HCT116 (cell line): Measurements from ENCODE around the gene TRIM56. TPM values are rescaled to one million over a fixed set of nuclear protein-coding genes. Genes with fewer than 3 reads are reported as not detected.

Source experiments
- ATAC-seq: fragments of 200-7000 bp; cut with Tn5 transposase; 2 replicates; pipeline ENCODE4 v1.9.1; 2020; ENCODE audit warnings: mild to moderate bottlenecking, moderate library complexity
- BruUV-seq: library from RNA; stranded (reverse); fragments of 400-500 nt; replicated peaks from 2 replicates; lab custom pipeline; 2021; lab: Mats Ljungman, UMichigan
- CTCF ChIA-PET: fragments of 300-600 bp; sonication (Branson Sonifier 250); formaldehyde crosslinking; loops from one replicate; lab custom pipeline; 2021; ENCODE audit warnings: antibody characterized with exemption; lab: Charles Lee
- POLR2A ChIA-PET: fragments of 300-600, 350-600 bp; sonication (Branson Sonifier 250); formaldehyde crosslinking; loops from one replicate; lab custom pipeline; 2021; ENCODE audit warnings: antibody characterized with exemption; lab: Charles Lee
- RAD21 ChIA-PET, 2 experiments: fragments of 300-600 bp; sonication (Branson Sonifier 250); formaldehyde crosslinking; loops; one replicate each; lab custom pipeline; 2023; ENCODE audit warnings: low total read pairs in 2 of 2; ENCODE audit not compliant: uncharacterized antibody in 2 of 2, unreplicated experiment in 2 of 2, low non-redundant PET in 1 of 2; lab: Charles Lee
- DNase-seq: peaks from one replicate; pipeline ENCODE4 v3.0.0-alpha.2; 2010; ENCODE audit warnings: low read depth, low spot score
- H2AFZ ChIP-seq: fragments of 200-600 bp; shearing (Covaris generic), sonication (generic); 2 replicates; pipeline ENCODE4 v1.6.1; 2017; ENCODE audit warnings: low read depth, mixed run types, mixed read lengths, antibody characterized with exemption, low read length; ENCODE audit not compliant: poor library complexity, severe bottlenecking
- H3K27ac ChIP-seq: 2 replicates; pipeline ENCODE4 v1.5.1; 2012; ENCODE audit warnings: low read depth, low read length
- H3K27me3 ChIP-seq: fragments of 200-600 bp; sonication (generic); 2 replicates; pipeline ENCODE4 v1.6.1; 2016; ENCODE audit warnings: mixed run types, low read length, mixed read lengths; ENCODE audit not compliant: insufficient read depth
- H3K36me3 ChIP-seq, 2 experiments: fragments of 200-500 bp in 1 of 2; fragments of 200-600 bp in 1 of 2; sonication (Bioruptor generic) in 1 of 2; sonication (generic) in 1 of 2; 2 replicates each; pipeline versions ENCODE4 v1.5.1 to v1.6.1; 2014 to 2016; ENCODE audit warnings: low read length in 2 of 2, inconsistent platforms in 1 of 2, mixed read lengths in 1 of 2, mixed run types in 1 of 2; ENCODE audit not compliant: insufficient read depth in 2 of 2, control insufficient read depth in 1 of 2
- H3K4me1 ChIP-seq, 2 experiments: fragments of 200-600 bp in 1 of 2; sonication (generic) in 1 of 2; 2 replicates each; pipeline versions ENCODE4 v1.5.1 to v1.6.1; 2012 to 2017; ENCODE audit warnings: low read length in 2 of 2, inconsistent platforms in 1 of 2, mild to moderate bottlenecking in 1 of 2, mixed read lengths in 1 of 2, mixed run types in 1 of 2, moderate library complexity in 1 of 2; ENCODE audit not compliant: insufficient read depth in 2 of 2, control insufficient read depth in 1 of 2
- H3K4me2 ChIP-seq: fragments of 200-600 bp; sonication (generic); 2 replicates; pipeline ENCODE4 v1.6.1; 2017; ENCODE audit warnings: mixed run types, low read length, mixed read lengths
- H3K4me3 ChIP-seq, 2 experiments: fragments of 200-600 bp in 1 of 2; sonication (generic) in 1 of 2; replicated peaks in 1 of 2; 2 replicates each; pipeline ENCODE4 v1.5.1; 2011 to 2016; ENCODE audit warnings: low read length in 2 of 2, control low read depth in 1 of 2, low read depth in 1 of 2, mild to moderate bottlenecking in 1 of 2, mixed read lengths in 1 of 2, mixed run types in 1 of 2
- H3K79me2 ChIP-seq: fragments of 200-600 bp; sonication (generic); 2 replicates; pipeline ENCODE4 v1.6.1; 2017; ENCODE audit warnings: mild to moderate bottlenecking, mixed run types, low read length, moderate library complexity, mixed read lengths; ENCODE audit not compliant: insufficient read depth
- H3K9ac ChIP-seq: fragments of 200-600 bp; sonication (generic); 2 replicates; pipeline ENCODE4 v1.6.1; 2016; ENCODE audit warnings: low read length, mixed read lengths
- H3K9me2 ChIP-seq: fragments of 200-600 bp; sonication (generic), shearing (Covaris generic); 2 replicates; pipeline ENCODE4 v1.6.1; 2017; ENCODE audit warnings: mixed run types, mild to moderate bottlenecking, moderate library complexity; ENCODE audit not compliant: insufficient read depth
- H3K9me3 ChIP-seq, 2 experiments: fragments of 200-500 bp in 1 of 2; fragments of 200-600 bp in 1 of 2; sonication (Bioruptor generic) in 1 of 2; sonication (generic) in 1 of 2; 2 replicates each; pipeline ENCODE4 v1.6.1; 2014 to 2017; ENCODE audit warnings: low read length in 2 of 2, mixed read lengths in 2 of 2, inconsistent platforms in 1 of 2, low read depth in 1 of 2, mild to moderate bottlenecking in 1 of 2, mixed run types in 1 of 2, moderate library complexity in 1 of 2; ENCODE audit not compliant: control insufficient read depth in 1 of 2, insufficient read depth in 1 of 2
- H4K20me1 ChIP-seq: fragments of 200-600 bp; sonication (generic), shearing (Covaris generic); 2 replicates; pipeline ENCODE4 v1.6.1; 2017; ENCODE audit warnings: mixed run types, mild to moderate bottlenecking, moderate library complexity; ENCODE audit not compliant: insufficient read depth
- EGR1 ChIP-seq: IDR thresholded peaks from 2 replicates; pipeline ENCODE4 v1.6.1; 2012; ENCODE audit warnings: low read depth
- ELF1 ChIP-seq: IDR thresholded peaks from 2 replicates; pipeline ENCODE4 v1.6.1; 2012; ENCODE audit warnings: low read depth, borderline replicate concordance
- SP1 ChIP-seq: IDR thresholded peaks from 2 replicates; pipeline ENCODE4 v1.6.1; 2012; ENCODE audit warnings: low read depth
- SRF ChIP-seq: IDR thresholded peaks from 2 replicates; pipeline ENCODE4 v1.6.1; 2012; ENCODE audit warnings: low read depth
- YY1 ChIP-seq: IDR thresholded peaks from 2 replicates; pipeline ENCODE4 v1.6.1; 2011; ENCODE audit warnings: low read length, low read depth, moderate library complexity, mild to moderate bottlenecking; ENCODE audit not compliant: insufficient replicate concordance; ENCODE audit errors: extremely low read depth
- ZNF274 ChIP-seq: fragments of 200-500 bp; sonication (Bioruptor generic); IDR thresholded peaks from 2 replicates; pipeline ENCODE4 v1.6.1; 2014; ENCODE audit warnings: mild to moderate bottlenecking, low read depth, low read length, inconsistent platforms
- intact Hi-C: fragments of 100-400 bp; cut with micrococcal nuclease; formaldehyde crosslinking; loops from 2 replicates; pipeline ENCODE4 v1.10.0; 2022
- total RNA-seq: library from RNA; stranded (reverse); gene quantifications from one replicate; pipeline ENCODE4 v1.2.1, GENCODE V29; 2021; ENCODE audit not compliant: unreplicated experiment
- TF ChIP-seq, protein P1 (sequence below): IDR thresholded peaks from 2 replicates; pipeline ENCODE4 v1.6.1; 2012
- TF ChIP-seq, protein P2 (sequence below), 3 experiments: fragments of 200-600 bp in 1 of 3; sonication (generic) in 1 of 3; IDR thresholded peaks in 2 of 3; conservative IDR thresholded peaks in 1 of 3; 2 replicates each; pipeline ENCODE4 v1.5.1; 2012 to 2017; ENCODE audit warnings: low read depth in 2 of 3, low read length in 2 of 3, antibody characterized with exemption in 1 of 3, borderline replicate concordance in 1 of 3, control low read depth in 1 of 3, mild to moderate bottlenecking in 1 of 3, mixed read lengths in 1 of 3, mixed run types in 1 of 3, moderate library complexity in 1 of 3; ENCODE audit not compliant: insufficient read depth in 1 of 3

TRIM56 gene
- total RNA-seq, 1 experiment from 2014 or later = 25.9 TPM

GRCh38 chr7:101088069-101088425 lies 2.8 kb downstream of the TRIM56 start:
- no peak for ATAC-seq
- no TSS peak for BruUV-seq
- CTCF ChIA-PET = no interaction called here

More at GRCh38 chr7:101088069-101088425, 2.8 kb downstream of the TRIM56 start:
- no peak overlapping the region for H2AFZ ChIP-seq
- H3K27ac ChIP-seq = no peak overlapping the region
- no peak overlapping the region for H3K4me2 ChIP-seq
- no peak for DNase-seq
- TF ChIP-seq YY1 = no peak
- TF ChIP-seq ZNF274 = no peak
- no peak for TF ChIP-seq EGR1
- TF ChIP-seq, protein P1, sequence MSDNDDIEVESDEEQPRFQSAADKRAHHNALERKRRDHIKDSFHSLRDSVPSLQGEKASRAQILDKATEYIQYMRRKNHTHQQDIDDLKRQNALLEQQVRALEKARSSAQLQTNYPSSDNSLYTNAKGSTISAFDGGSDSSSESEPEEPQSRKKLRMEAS = no peak
- no peak for TF ChIP-seq ELF1
- no peak for TF ChIP-seq SRF
- no peak for TF ChIP-seq SP1
- TF ChIP-seq, protein P2, sequence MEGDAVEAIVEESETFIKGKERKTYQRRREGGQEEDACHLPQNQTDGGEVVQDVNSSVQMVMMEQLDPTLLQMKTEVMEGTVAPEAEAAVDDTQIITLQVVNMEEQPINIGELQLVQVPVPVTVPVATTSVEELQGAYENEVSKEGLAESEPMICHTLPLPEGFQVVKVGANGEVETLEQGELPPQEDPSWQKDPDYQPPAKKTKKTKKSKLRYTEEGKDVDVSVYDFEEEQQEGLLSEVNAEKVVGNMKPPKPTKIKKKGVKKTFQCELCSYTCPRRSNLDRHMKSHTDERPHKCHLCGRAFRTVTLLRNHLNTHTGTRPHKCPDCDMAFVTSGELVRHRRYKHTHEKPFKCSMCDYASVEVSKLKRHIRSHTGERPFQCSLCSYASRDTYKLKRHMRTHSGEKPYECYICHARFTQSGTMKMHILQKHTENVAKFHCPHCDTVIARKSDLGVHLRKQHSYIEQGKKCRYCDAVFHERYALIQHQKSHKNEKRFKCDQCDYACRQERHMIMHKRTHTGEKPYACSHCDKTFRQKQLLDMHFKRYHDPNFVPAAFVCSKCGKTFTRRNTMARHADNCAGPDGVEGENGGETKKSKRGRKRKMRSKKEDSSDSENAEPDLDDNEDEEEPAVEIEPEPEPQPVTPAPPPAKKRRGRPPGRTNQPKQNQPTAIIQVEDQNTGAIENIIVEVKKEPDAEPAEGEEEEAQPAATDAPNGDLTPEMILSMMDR (IDR thresholded peaks at IDR 0.05 in 2 of 3, conservative IDR thresholded peaks at IDR 0.05 in 1 of 3; ENCODE audit: borderline replicate concordance in 1 of 3, insufficient read depth in 1 of 3, low read depth in 2 of 3, low read length in 2 of 3) = no peak
- POLR2A ChIA-PET = no interaction called here
- no peaks in the 10 kb centered on the region for H3K27me3 ChIP-seq
- peaks cover 5 to 6% of the 10 kb centered on the region in 2 experiments; a peak in 3 of 4 replicates for H3K36me3 ChIP-seq
- intact Hi-C loops = no loop called here
- H3K4me1 ChIP-seq = peaks cover 9 to 26% of the 10 kb centered on the region in 2 experiments
- H3K4me3 ChIP-seq = no peak overlapping the region
- RAD21 ChIA-PET = no interaction called here
- no peaks in the 10 kb centered on the region for H4K20me1 ChIP-seq
- H3K9me3 ChIP-seq = no peaks in the 10 kb centered on the region
- no peak overlapping the region for H3K9ac ChIP-seq
- peaks cover 17% of the 10 kb centered on the region for H3K79me2 ChIP-seq
- H3K9me2 ChIP-seq = no peaks in the 10 kb centered on the region
